ENCODE measurements around the gene SLAMF7.
"Not testable (repeated sequence)": the region's sequence is repeated elsewhere in the genome, so short reads cannot be mapped to it uniquely, and the experiment has no call there.

The SLAMF7 gene

GRCh38 chr1:160721473-160721872, 17.6 kb upstream of the SLAMF7 start:
- DNase-seq, result no peak

GRCh38 chr1:160722726-160723125, 16.3 kb upstream of the SLAMF7 start:
- DNase-seq, result no peak

GRCh38 chr1:160723332-160723731, 15.7 kb upstream of the SLAMF7 start:
- DNase-seq, result no peak

- DNase-seq, result no peak
Measured at GRCh38 chr1:160724465-160725242, 14.4 kb upstream of the SLAMF7 start.

- DNase-seq, result no peak
Measured at GRCh38 chr1:160726114-160726497, 12.9 kb upstream of the SLAMF7 start.

- DNase-seq, result peak; percentile 42 to 64
Measured at GRCh38 chr1:160726498-160727315, 12.3 kb upstream of the SLAMF7 start.

GRCh38 chr1:160727316-160727640, 11.8 kb upstream of the SLAMF7 start:
- DNase-seq, result no peak

GRCh38 chr1:160731564-160731963, 7.5 kb upstream of the SLAMF7 start:
- not testable (repeated sequence) for DNase-seq

- no peak for DNase-seq
Measured at GRCh38 chr1:160731990-160732389, 7.1 kb upstream of the SLAMF7 start.

- no peak for DNase-seq
Measured at GRCh38 chr1:160733898-160734297, 5.1 kb upstream of the SLAMF7 start.

- DNase-seq, result no peak
Measured at GRCh38 chr1:160734301-160734700, 4.7 kb upstream of the SLAMF7 start.

- DNase-seq, result no peak
Measured at GRCh38 chr1:160738271-160738670, 776 bp upstream of the SLAMF7 start.

GRCh38 chr1:160740133-160740688, 1.2 kb downstream of the SLAMF7 start:
- no peak for DNase-seq

GRCh38 chr1:160741092-160741501, 2.0 kb downstream of the SLAMF7 start:
- DNase-seq, result no peak

- DNase-seq, result no peak
Measured at GRCh38 chr1:160741612-160742348, 2.7 kb downstream of the SLAMF7 start.

GRCh38 chr1:160742428-160743127, 3.5 kb downstream of the SLAMF7 start:
- no peak for DNase-seq

- no peak for DNase-seq
Measured at GRCh38 chr1:160743266-160743665, 4.2 kb downstream of the SLAMF7 start.

- no peak for DNase-seq
Measured at GRCh38 chr1:160744199-160744851, 5.3 kb downstream of the SLAMF7 start.

- DNase-seq, result no peak
Measured at GRCh38 chr1:160744852-160745520, 5.9 kb downstream of the SLAMF7 start.

GRCh38 chr1:160745551-160745950, 6.5 kb downstream of the SLAMF7 start:
- DNase-seq, result no peak

GRCh38 chr1:160746836-160747500, 7.9 kb downstream of the SLAMF7 start:
- no peak for DNase-seq
